ENCODE results near the gene TMEM184B. TPM values are rescaled to one million over a fixed set of nuclear protein-coding genes. Genes with fewer than 3 reads are reported as not detected.

The TMEM184B gene
- polyA plus RNA-seq, 2 of the 4 experiments (the other 2 are of a cell fraction), result 22.2 to 36.8 TPM

GRCh38 chr22:38249803-38250642, 22.8 kb downstream of the TMEM184B start:
- 95% methylated on average over 22 of the region's 25 CpGs for WGBS (ENCODE audit: missing lambda C conversion rate)
- H3K4me3 ChIP-seq, result no peak overlapping the region
- ATAC-seq (no peak), DNase-seq (ENCODE audit: low read depth in 1 of 2, low spot score in 1 of 2) (no peak), FAIRE-seq (no peak)
- no peak overlapping the region for H3K4me2 ChIP-seq
- no peak for TF ChIP-seq BHLHE40 (IDR thresholded peaks at IDR 0.05; ENCODE audit: low read depth, low read length)
- no peak for TF ChIP-seq SREBF2 (IDR thresholded peaks at IDR 0.05)
- TF ChIP-seq TFCP2L1 (CRISPR knock-in tag; IDR thresholded peaks at IDR 0.05), result no peak
- TF ChIP-seq FOXS1 (CRISPR knock-in tag; IDR thresholded peaks at IDR 0.05), result no peak
- no peak for TF ChIP-seq HOXB13 (CRISPR knock-in tag; IDR thresholded peaks at IDR 0.05; ENCODE audit: low read depth)
- no peak for TF ChIP-seq HOXA7 (CRISPR knock-in tag; IDR thresholded peaks at IDR 0.05)
- ChIA-PET POLR2A (no interaction called here), CTCF (interaction anchor here (1.3 kb wide), 1 partner anchor 19 kb away, joined by 4 read pairs; no protein-coding TSS in a partner anchor)
- H3K9me3 ChIP-seq, result no peaks in the 10 kb centered on the region
- H3K27ac ChIP-seq, result no peak overlapping the region
- H3K4me1 ChIP-seq, result no peaks in the 10 kb centered on the region

- FAIRE-seq, result no peak
Measured at GRCh38 chr22:38249301-38249700, 23.5 kb downstream of the TMEM184B start.

GRCh38 chr22:38248280-38248679, 24.5 kb downstream of the TMEM184B start:
- peaks cover 3% of the 10 kb centered on the region; the same call in 2 of the 3 replicates for H3K4me1 ChIP-seq
- no peak for ATAC-seq

More at GRCh38 chr22:38249301-38249700, 23.5 kb downstream of the TMEM184B start:
- Histone ChIP-seq H3K27ac (no peak overlapping the region), H3K4me2 (no peak overlapping the region), H3K9me3 (no peaks in the 10 kb centered on the region), H3K4me1 (no peaks in the 10 kb centered on the region), H3K4me3 (no peak overlapping the region)
- DNase-seq (ENCODE audit: low read depth in 1 of 2, low spot score in 1 of 2) (no peak), ATAC-seq (no peak)
- POLR2A ChIA-PET, result no interaction called here
- TF ChIP-seq NR3C1 (IDR thresholded peaks at IDR 0.05), result no peak
- WGBS (ENCODE audit: missing lambda C conversion rate), result 83% methylated on average over 3 of the region's 3 CpGs
- CTCF ChIA-PET, result interaction anchor here (1.3 kb wide), 1 partner anchor 19 kb away, joined by 4 read pairs; no protein-coding TSS in a partner anchor

GRCh38 chr22:38247713-38248112, 25.1 kb downstream of the TMEM184B start:
- POLR2A ChIA-PET, result no interaction called here
- no peak for FAIRE-seq
- Histone ChIP-seq H3K4me1 (peaks cover 9% of the 10 kb centered on the region), H3K4me3 (no peak overlapping the region), H3K9me3 (no peaks in the 10 kb centered on the region), H3K27ac (no peak overlapping the region), H3K4me2 (no peak overlapping the region)
- WGBS (ENCODE audit: missing lambda C conversion rate), result 100% methylated on average over 3 of the region's 12 CpGs
- DNase-seq (ENCODE audit: low read depth in 1 of 2, low spot score in 1 of 2), result no peak
- no peak for TF ChIP-seq HDAC2 (IDR thresholded peaks at IDR 0.05)
- TF ChIP-seq ATOH8 (CRISPR knock-in tag; IDR thresholded peaks at IDR 0.05; ENCODE audit: low read depth), result no peak
- no peak for TF ChIP-seq PBX3 (IDR thresholded peaks at IDR 0.05)
- TF ChIP-seq GATA3 (IDR thresholded peaks at IDR 0.05; ENCODE audit: borderline replicate concordance), result no peak
- no peak for TF ChIP-seq SREBF2 (IDR thresholded peaks at IDR 0.05)
- TF ChIP-seq RARB (CRISPR knock-in tag; IDR thresholded peaks at IDR 0.05), result no peak
- TF ChIP-seq CBX2 (IDR thresholded peaks at IDR 0.05; ENCODE audit: borderline replicate concordance, low read depth), result no peak
- no peak for TF ChIP-seq JUNB (IDR thresholded peaks at IDR 0.05)
- TF ChIP-seq SMC3 (IDR thresholded peaks at IDR 0.05), result no peak
- no peak for TF ChIP-seq NFE2L2 (conservative IDR thresholded peaks at IDR 0.05; ENCODE audit: low read length)
- TF ChIP-seq CHD2 (IDR thresholded peaks at IDR 0.05; ENCODE audit: low read length, partially characterized antibody), result no peak
- no peak for TF ChIP-seq KDM5A (IDR thresholded peaks at IDR 0.05)
- TF ChIP-seq REST (IDR thresholded peaks at IDR 0.05), result no peak
- TF ChIP-seq POLR2A (IDR thresholded peaks at IDR 0.05; ENCODE audit: low read length), result no peak
- no peak for TF ChIP-seq MAFK (IDR thresholded peaks at IDR 0.05; ENCODE audit: partially characterized antibody)
- no peak for TF ChIP-seq HOXB5 (CRISPR knock-in tag; IDR thresholded peaks at IDR 0.05)
- no peak for TF ChIP-seq USF2 (IDR thresholded peaks at IDR 0.05)
- no peak for ATAC-seq
- CTCF ChIA-PET, result interaction anchor here (1.2 kb wide), 1 partner anchor 14 kb away, joined by 3 read pairs; no protein-coding TSS in a partner anchor

More at GRCh38 chr22:38248280-38248679, 24.5 kb downstream of the TMEM184B start:
- POLR2A ChIA-PET, result no interaction called here
- no peak overlapping the region for H3K4me3 ChIP-seq
- no peak for TF ChIP-seq TP53 (CRISPR knock-in tag; IDR thresholded peaks at IDR 0.05)
- no peak for TF ChIP-seq CHD4 (IDR thresholded peaks at IDR 0.05; ENCODE audit: borderline replicate concordance)
- WGBS (ENCODE audit: missing lambda C conversion rate), result 94% methylated on average over 6 of the region's 6 CpGs
- H3K4me2 ChIP-seq, result no peak overlapping the region
- no peaks in the 10 kb centered on the region for H3K9me3 ChIP-seq
- CTCF ChIA-PET, result interaction anchor here (1.2 kb wide), 1 partner anchor 13 kb away, joined by 3 read pairs; no protein-coding TSS in a partner anchor
- no peak for FAIRE-seq
- H3K27ac ChIP-seq, result no peak overlapping the region
- no peak for DNase-seq (ENCODE audit: low read depth in 1 of 2, low spot score in 1 of 2)
